T-cell (primary cell): ENCODE data around the gene PLBD1. TPM values are rescaled to one million over a fixed set of nuclear protein-coding genes. Genes with fewer than 3 reads are reported as not detected.
A peak's percentile ranks its signal among the peaks of the same experiment; 100 is the strongest.

Source experiments
- ATAC-seq, 4 experiments: fragments of 200-7000 bp in 3 of 4; fragments of 150-1000 bp in 1 of 4; cut with Tn5 transposase; replicated peaks in 1 of 4; 1 replicate in 3 of 4; 2 replicates in 1 of 4; pipeline ENCODE4 v1.10.0; 2021; ENCODE audit warnings: moderate library complexity in 3 of 4, mild to moderate bottlenecking in 2 of 4, moderate number of reproducible peaks in 1 of 4
- CTCF ChIA-PET, 2 donors: fragments of 300-600 bp; sonication (Branson Sonifier 250); formaldehyde crosslinking; loops; one replicate each; lab custom pipeline; 2022; ENCODE audit warnings: antibody characterized with exemption in 2 of 2; lab: Charles Lee
- POLR2A ChIA-PET, 2 donors: fragments of 300-600 bp; sonication (Branson Sonifier 250); formaldehyde crosslinking; loops; one replicate each; lab custom pipeline; 2022; ENCODE audit warnings: antibody characterized with exemption in 2 of 2; lab: Charles Lee
- DNase-seq, 35 experiments: peaks; one replicate each; pipeline versions ENCODE4 v3.0.0 to v3.0.0-alpha.2; 2013 to 2023
- H3K27ac ChIP-seq: one replicate; pipeline ENCODE4 v1.5.1; 2013; ENCODE audit warnings: low read length
- H3K27me3 ChIP-seq, 2 experiments: replicated peaks in 1 of 2; 1 replicate in 1 of 2; 2 replicates in 1 of 2; pipeline versions ENCODE4 v1.6.1 to v1.7.0; 2013; ENCODE audit warnings: low read length in 1 of 2, mixed read lengths in 1 of 2; ENCODE audit not compliant: control insufficient read depth in 2 of 2, insufficient read depth in 2 of 2; ENCODE audit errors: extremely low read depth in 1 of 2
- H3K36me3 ChIP-seq, 2 donors: 1 replicate in 1 of 2; 2 replicates in 1 of 2; pipeline versions ENCODE4 v1.6.1 to v1.7.0; 2013; ENCODE audit warnings: low read length in 1 of 2; ENCODE audit not compliant: control insufficient read depth in 2 of 2, insufficient read depth in 1 of 2; ENCODE audit errors: extremely low read depth in 1 of 2
- H3K4me1 ChIP-seq, 2 experiments: 1 replicate in 1 of 2; 2 replicates in 1 of 2; pipeline versions ENCODE4 v1.6.1 to v1.7.0; 2013; ENCODE audit warnings: low read length in 2 of 2, mixed read lengths in 1 of 2; ENCODE audit not compliant: insufficient read depth in 2 of 2, control insufficient read depth in 1 of 2; ENCODE audit errors: extremely low read depth in 1 of 2
- H3K4me3 ChIP-seq, 2 donors: 1 replicate in 1 of 2; 2 replicates in 1 of 2; pipeline versions ENCODE4 v1.5.1 to v1.7.0; 2013; ENCODE audit warnings: mild to moderate bottlenecking in 2 of 2, low read length in 1 of 2, moderate library complexity in 1 of 2; ENCODE audit not compliant: control insufficient read depth in 1 of 2; ENCODE audit errors: extremely low read depth in 1 of 2
- H3K9me3 ChIP-seq: 2 replicates; pipeline ENCODE4 v1.7.0; 2013
- H3K27ac Mint-ChIP-seq, 2 donors: one replicate each; pipeline ENCODE4 v1.8.0; 2020 to 2021; ENCODE audit warnings: mild to moderate bottlenecking in 2 of 2, mixed read lengths in 2 of 2
- H3K27me3 Mint-ChIP-seq, 2 donors: one replicate each; pipeline ENCODE4 v1.8.0; 2021 to 2022; ENCODE audit warnings: mixed read lengths in 2 of 2
- H3K36me3 Mint-ChIP-seq: one replicate; pipeline ENCODE4 v1.8.0; 2021; ENCODE audit warnings: mixed read lengths
- H3K4me1 Mint-ChIP-seq, 3 donors: one replicate each; pipeline ENCODE4 v1.8.0; 2020 to 2022; ENCODE audit warnings: mixed read lengths in 3 of 3, mild to moderate bottlenecking in 1 of 3
- H3K4me3 Mint-ChIP-seq, 3 donors: one replicate each; pipeline ENCODE4 v1.8.0; 2020 to 2022; ENCODE audit warnings: mild to moderate bottlenecking in 3 of 3, mixed read lengths in 3 of 3, moderate library complexity in 3 of 3
- H3K9me3 Mint-ChIP-seq, 3 donors: one replicate each; pipeline ENCODE4 v1.8.0; 2020 to 2022; ENCODE audit warnings: mixed read lengths in 3 of 3
- WGBS: methylation state at CpG from one replicate; pipeline ENCODE4 v1.1.5; 2013; ENCODE audit warnings: missing lambda C conversion rate; ENCODE audit not compliant: insufficient coverage; 5-methylcytosine and 5-hydroxymethylcytosine counted together
- total RNA-seq, 35 experiments: library from RNA in 6 of 35; stranded (reverse) in 6 of 35; fragments of 120-200 nt in 1 of 35; gene quantifications; one replicate each; pipeline versions ENCODE4 v1.2.1 to v1.2.4 and lab custom pipeline; 2013 to 2026

Gene PLBD1
- under 1 TPM; 0.13 to 0.57 (median 0.20) TPM for total RNA-seq
- total RNA-seq (2013): 1.2 TPM
- 0 to 29.8 (median 0.17) reads per million in 29 experiments for total RNA-seq (lab: John Stamatoyannopoulos, UW)

GRCh38 chr12:14567351-14568162 is at the start of gene PLBD1:
Gene PLBD1, minus strand, starts transcription at chr12:14567883. Its CDS starts 187 bp downstream, at chr12:14567696.
- H3K4me3 ChIP-seq: peak within 1 kb of the TSS in 1 of 2 donors; percentile 23

GRCh38 chr12:14614704-14615121 is 47.0 kb upstream of the PLBD1 start:
- no peak overlapping the region for H3K4me3 Mint-ChIP-seq
- CTCF ChIA-PET: interaction anchor here in 1 of 2 donors (0.5 kb wide), 1 partner anchor 52 kb away, joined by 5 read pairs; no protein-coding TSS in a partner anchor
- WGBS: 69% methylated on average over 3 of the region's 3 CpGs

More at GRCh38 chr12:14567351-14568162, at the start of gene PLBD1:
- H3K27me3 ChIP-seq: peaks cover 8 to 23% of the 10 kb centered on the region in 2 experiments
- POLR2A ChIA-PET: no interaction called here
- no peaks in the 10 kb centered on the region for H3K9me3 ChIP-seq
- Mint-ChIP-seq H3K36me3 (no peaks in the 10 kb centered on the region), H3K4me3 (peak within 1 kb of the TSS in 2 of 3 donors; percentile 6 to 45), H3K27me3 (peaks cover 33 to 46% of the 10 kb centered on the region in 2 donors), H3K4me1 (peaks cover 0 to 8% (median 7%) of the 10 kb centered on the region in 3 donors), H3K9me3 (no peaks in the 10 kb centered on the region), H3K27ac (no peak within 1 kb of the TSS)
- no peak within 1 kb of the TSS for H3K27ac ChIP-seq
- H3K4me1 ChIP-seq: peaks cover 0 to 9% of the 10 kb centered on the region in 2 experiments
- ATAC-seq: peak in 1 of 4 experiments; percentile 23
- DNase-seq: peak in 3 of 35 experiments; percentile 1 to 10 (median 1)
- CTCF ChIA-PET: no interaction called here
- WGBS: 18% methylated on average over 76 of the region's 76 CpGs
- no peaks in the 10 kb centered on the region for H3K36me3 ChIP-seq

DNA sequence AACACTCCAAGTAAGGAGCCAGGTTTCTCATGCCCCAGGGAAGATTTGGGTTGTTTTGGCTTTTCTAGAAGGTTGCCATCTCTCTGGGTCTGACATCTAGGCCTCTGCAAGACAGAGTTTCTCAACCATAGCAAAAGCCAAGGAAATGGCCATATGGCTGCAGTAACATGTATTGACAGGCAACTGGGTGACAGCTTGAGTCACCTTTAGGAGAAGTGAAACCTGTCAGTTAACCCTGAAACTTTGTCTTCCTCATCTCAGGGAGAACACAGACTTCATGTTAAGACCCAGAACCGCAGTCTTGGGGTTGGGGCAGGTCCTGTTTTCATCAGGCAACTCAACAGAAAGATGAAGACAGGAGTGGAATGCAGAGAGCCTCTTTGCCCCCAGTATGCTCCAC is 46.0 kb upstream of the PLBD1 start:
- Histone ChIP-seq H3K4me3 (no peak overlapping the region), H3K4me1 (no peaks in the 10 kb centered on the region), H3K9me3 (no peaks in the 10 kb centered on the region), H3K36me3 (no peaks in the 10 kb centered on the region), H3K27me3 (no peaks in the 10 kb centered on the region), H3K27ac (no peak overlapping the region)
- H3K9me3 Mint-ChIP-seq: peaks cover 2 to 27% (median 16%) of the 10 kb centered on the region in 3 donors
- H3K27me3 Mint-ChIP-seq: peaks cover 9 to 12% of the 10 kb centered on the region in 2 donors
- no peak for ATAC-seq
- ChIA-PET CTCF (no interaction called here), POLR2A (interaction anchor here in 1 of 2 donors (0.6 kb wide), 1 partner anchor 176 kb away, joined by 3 read pairs; no protein-coding TSS in a partner anchor)
- whole genome bisulfite sequencing: 38% methylated on average over 1 of the region's 1 CpG
- no peak overlapping the region for H3K4me3 Mint-ChIP-seq
- H3K27ac Mint-ChIP-seq: no peak overlapping the region
- H3K36me3 Mint-ChIP-seq: no peaks in the 10 kb centered on the region
- peaks cover 0 to 3% (median 0%) of the 10 kb centered on the region in 3 donors for H3K4me1 Mint-ChIP-seq
- DNase-seq: peak in 1 of 35 experiments; percentile 14

More at GRCh38 chr12:14614704-14615121, 47.0 kb upstream of the PLBD1 start:
- H3K27me3 Mint-ChIP-seq: peaks cover 9 to 15% of the 10 kb centered on the region in 2 donors
- peaks cover 0 to 18% (median 9%) of the 10 kb centered on the region in 3 donors for H3K9me3 Mint-ChIP-seq
- peaks cover 2 to 7% (median 5%) of the 10 kb centered on the region in 3 donors for H3K4me1 Mint-ChIP-seq
- H3K27ac Mint-ChIP-seq: no peak overlapping the region
- ATAC-seq (no peak), DNase-seq (no peak)
- H3K4me1 ChIP-seq: no peaks in the 10 kb centered on the region
- H3K9me3 ChIP-seq: no peaks in the 10 kb centered on the region
- no peaks in the 10 kb centered on the region for H3K36me3 ChIP-seq
- no peak overlapping the region for H3K4me3 ChIP-seq
- H3K27me3 ChIP-seq: no peaks in the 10 kb centered on the region
- no peak overlapping the region for H3K27ac ChIP-seq
- no peaks in the 10 kb centered on the region for H3K36me3 Mint-ChIP-seq
- POLR2A ChIA-PET: no interaction called here

DNA sequence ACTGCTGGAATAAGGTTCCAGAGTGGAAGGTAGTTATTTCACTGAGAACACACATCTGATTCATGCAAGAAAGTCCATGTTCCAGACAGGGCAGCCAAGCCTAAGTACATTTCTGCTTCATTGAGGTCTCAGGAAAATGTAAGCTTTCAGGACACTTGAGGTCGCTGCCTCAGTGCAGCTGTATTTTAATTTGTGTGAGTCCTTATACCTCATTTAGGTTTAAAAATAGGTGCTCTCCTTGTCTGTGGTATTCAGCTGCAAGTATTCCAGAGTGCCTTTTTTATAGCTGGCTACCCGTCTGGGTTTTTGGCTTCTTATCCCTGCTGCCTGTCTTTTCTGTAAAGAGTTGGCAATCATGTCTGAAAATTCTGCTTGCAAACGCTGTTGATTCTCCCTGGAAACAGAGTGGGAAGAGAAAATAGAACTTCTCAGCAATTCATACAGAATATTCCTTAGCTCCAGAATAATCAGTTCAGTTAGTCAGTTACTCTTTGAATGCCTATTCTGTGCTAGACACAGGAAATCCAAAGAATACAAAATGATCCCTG is 45.3 kb upstream of the PLBD1 start:
- no peak overlapping the region for H3K27ac ChIP-seq
- H3K4me3 Mint-ChIP-seq: no peak overlapping the region
- ATAC-seq (no peak), DNase-seq (no peak)
- no peaks in the 10 kb centered on the region for H3K9me3 ChIP-seq
- H3K27me3 Mint-ChIP-seq: peaks cover 9 to 12% of the 10 kb centered on the region in 2 donors
- H3K4me1 Mint-ChIP-seq: peaks cover 0 to 3% (median 0%) of the 10 kb centered on the region in 3 donors
- H3K9me3 Mint-ChIP-seq: peaks cover 8 to 34% (median 23%) of the 10 kb centered on the region in 3 donors
- H3K4me1 ChIP-seq: no peaks in the 10 kb centered on the region
- H3K27me3 ChIP-seq: no peaks in the 10 kb centered on the region
- CTCF ChIA-PET: interaction anchor here in 1 of 2 donors (0.9 kb wide), 1 partner anchor 50 kb away, joined by 3 read pairs; no protein-coding TSS in a partner anchor
- no peaks in the 10 kb centered on the region for H3K36me3 ChIP-seq
- H3K4me3 ChIP-seq: no peak overlapping the region
- WGBS: 80% methylated on average over 1 of the region's 3 CpGs
- no peaks in the 10 kb centered on the region for H3K36me3 Mint-ChIP-seq
- H3K27ac Mint-ChIP-seq: no peak overlapping the region
- POLR2A ChIA-PET: interaction anchor here in 1 of 2 donors (0.7 kb wide), 1 partner anchor 171 kb away, joined by 3 read pairs; no protein-coding TSS in a partner anchor

DNA sequence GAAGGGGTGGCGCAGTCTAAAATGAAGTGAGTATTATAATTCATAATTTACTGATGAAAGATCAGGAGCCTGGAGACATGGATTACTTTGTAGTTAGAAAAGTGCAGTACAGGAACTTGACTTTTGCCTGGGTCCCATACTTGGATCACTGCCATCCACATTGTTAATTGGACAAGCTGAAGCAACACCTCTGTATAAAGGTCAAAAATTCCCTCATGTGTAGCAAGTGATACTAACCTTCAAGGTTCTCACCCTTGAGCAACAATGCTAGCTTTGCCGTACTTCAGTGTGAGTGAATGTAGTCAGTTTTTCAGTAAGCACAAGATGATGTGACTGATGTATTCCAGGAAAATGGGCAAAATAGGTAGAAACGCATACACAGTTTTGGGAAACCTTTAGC is 44.6 kb upstream of the PLBD1 start:
- 88% methylated on average over 1 of the region's 3 CpGs for WGBS
- no peak for ATAC-seq
- H3K9me3 ChIP-seq: no peaks in the 10 kb centered on the region
- H3K36me3 ChIP-seq: no peaks in the 10 kb centered on the region
- H3K27me3 Mint-ChIP-seq: peaks cover 9 to 12% of the 10 kb centered on the region in 2 donors
- no peak overlapping the region for H3K4me3 ChIP-seq
- no peak for DNase-seq
- no peak overlapping the region for H3K27ac ChIP-seq
- no peaks in the 10 kb centered on the region for H3K4me1 ChIP-seq
- no peak overlapping the region for H3K4me3 Mint-ChIP-seq
- no peak overlapping the region for H3K27ac Mint-ChIP-seq
- H3K27me3 ChIP-seq: no peaks in the 10 kb centered on the region
- ChIA-PET CTCF (interaction anchor here in 1 of 2 donors (0.9 kb wide), 1 partner anchor 50 kb away, joined by 3 read pairs; no protein-coding TSS in a partner anchor), POLR2A (interaction anchor here in 1 of 2 donors (0.7 kb wide), 1 partner anchor 170 kb away, joined by 3 read pairs; no protein-coding TSS in a partner anchor)
- peaks cover 0 to 3% (median 0%) of the 10 kb centered on the region in 3 donors for H3K4me1 Mint-ChIP-seq
- peaks cover 12 to 41% (median 27%) of the 10 kb centered on the region in 3 donors for H3K9me3 Mint-ChIP-seq
- no peaks in the 10 kb centered on the region for H3K36me3 Mint-ChIP-seq
